ENCODE measurements around the gene KCNQ4. TPM values are rescaled to one million over a fixed set of nuclear protein-coding genes. Genes with fewer than 3 reads are reported as not detected.

The KCNQ4 gene
- total and polyA plus RNA-seq, 2 donors: 2.0 to 13.1 TPM

GRCh38 chr1:40857737-40858136 is 74.2 kb downstream of the KCNQ4 start:
- Histone ChIP-seq H3K4me1 (ENCODE audit: insufficient read depth) (no peaks in the 10 kb centered on the region), H3K4me3 (ENCODE audit: low read depth, low read length) (no peak overlapping the region), H3K27ac (ENCODE audit: low read depth) (no peak overlapping the region), H3K36me3 (ENCODE audit: insufficient read depth) (no peaks in the 10 kb centered on the region)
- DNase-seq (ENCODE audit: extremely low spot score): no peak
- WGBS: 90% methylated on average over 2 of the region's 2 CpGs

GRCh38 chr1:40858856-40859416 is 75.3 kb downstream of the KCNQ4 start:
- Histone ChIP-seq H3K4me1 (ENCODE audit: insufficient read depth) (no peaks in the 10 kb centered on the region), H3K36me3 (ENCODE audit: insufficient read depth) (no peaks in the 10 kb centered on the region), H3K4me3 (ENCODE audit: low read depth, low read length) (no peak overlapping the region), H3K27ac (ENCODE audit: low read depth) (no peak overlapping the region)
- 80% methylated on average over 4 of the region's 4 CpGs for WGBS
- DNase-seq (ENCODE audit: extremely low spot score): no peak

- Histone ChIP-seq H3K36me3 (ENCODE audit: insufficient read depth) (no peaks in the 10 kb centered on the region), H3K4me1 (ENCODE audit: insufficient read depth) (no peaks in the 10 kb centered on the region), H3K27ac (ENCODE audit: low read depth) (no peak overlapping the region), H3K4me3 (ENCODE audit: low read depth, low read length) (peak overlapping the region; percentile 72)
- no peak for DNase-seq (ENCODE audit: extremely low spot score)
- WGBS: 31% methylated on average over 10 of the region's 10 CpGs
Measured at GRCh38 chr1:40860706-40861223, 77.2 kb downstream of the KCNQ4 start.

GRCh38 chr1:40861224-40862003 is 77.8 kb downstream of the KCNQ4 start:
- no peak for DNase-seq (ENCODE audit: extremely low spot score)
- Histone ChIP-seq H3K36me3 (ENCODE audit: insufficient read depth) (no peaks in the 10 kb centered on the region), H3K4me3 (ENCODE audit: low read depth, low read length) (peak overlapping the region; percentile 72), H3K4me1 (ENCODE audit: insufficient read depth) (no peaks in the 10 kb centered on the region), H3K27ac (ENCODE audit: low read depth) (peak overlapping the region; percentile 30)
- 2% methylated on average over 98 of the region's 98 CpGs for WGBS

- WGBS: 4% methylated on average over 75 of the region's 75 CpGs
Measured at GRCh38 chr1:40862008-40862863, 78.6 kb downstream of the KCNQ4 start, which contains the start of gene CITED4. CITED4 (minus strand) TSS chr1:40862363; CDS start chr1:40862127, 236 bp downstream.

GRCh38 chr1:40868051-40868723 is 84.6 kb downstream of the KCNQ4 start:
- no peak overlapping the region for H3K27ac ChIP-seq (ENCODE audit: low read depth)
- H3K36me3 ChIP-seq (ENCODE audit: insufficient read depth): no peaks in the 10 kb centered on the region
- H3K4me3 ChIP-seq (ENCODE audit: low read depth, low read length): no peak overlapping the region
- no peaks in the 10 kb centered on the region for H3K4me1 ChIP-seq (ENCODE audit: insufficient read depth)
- WGBS: 86% methylated on average over 4 of the region's 4 CpGs
- no peak for DNase-seq (ENCODE audit: extremely low spot score)

More at GRCh38 chr1:40862008-40862863, 78.6 kb downstream of the KCNQ4 start, which contains the start of gene CITED4:
- Histone ChIP-seq H3K4me3 (ENCODE audit: low read depth, low read length) (peak within 1 kb of the TSS; percentile 72), H3K4me1 (ENCODE audit: insufficient read depth) (no peaks in the 10 kb centered on the region), H3K36me3 (ENCODE audit: insufficient read depth) (no peaks in the 10 kb centered on the region), H3K27ac (ENCODE audit: low read depth) (peak within 1 kb of the TSS; percentile 41)
- DNase-seq (ENCODE audit: extremely low spot score): peak; percentile 79

- no peak for DNase-seq (ENCODE audit: extremely low spot score)
- no peak overlapping the region for H3K4me3 ChIP-seq (ENCODE audit: low read depth, low read length)
- no peaks in the 10 kb centered on the region for H3K4me1 ChIP-seq (ENCODE audit: insufficient read depth)
- H3K36me3 ChIP-seq (ENCODE audit: insufficient read depth): no peaks in the 10 kb centered on the region
- no peak overlapping the region for H3K27ac ChIP-seq (ENCODE audit: low read depth)
- WGBS: 87% methylated on average over 2 of the region's 2 CpGs
Measured at GRCh38 chr1:40870135-40870728, 86.6 kb downstream of the KCNQ4 start.

- WGBS: 64% methylated on average over 3 of the region's 3 CpGs
- DNase-seq (ENCODE audit: extremely low spot score): no peak
- Histone ChIP-seq H3K4me3 (ENCODE audit: low read depth, low read length) (no peak overlapping the region), H3K4me1 (ENCODE audit: insufficient read depth) (no peaks in the 10 kb centered on the region), H3K36me3 (ENCODE audit: insufficient read depth) (no peaks in the 10 kb centered on the region), H3K27ac (ENCODE audit: low read depth) (no peak overlapping the region)
Measured at GRCh38 chr1:40872276-40872675, 88.7 kb downstream of the KCNQ4 start.

- 95% methylated on average over 7 of the region's 7 CpGs for WGBS
- Histone ChIP-seq H3K27ac (ENCODE audit: low read depth) (no peak overlapping the region), H3K36me3 (ENCODE audit: insufficient read depth) (no peaks in the 10 kb centered on the region), H3K4me3 (ENCODE audit: low read depth, low read length) (no peak overlapping the region), H3K4me1 (ENCODE audit: insufficient read depth) (no peaks in the 10 kb centered on the region)
- DNase-seq (ENCODE audit: extremely low spot score): no peak
Measured at GRCh38 chr1:40873863-40874472, 90.4 kb downstream of the KCNQ4 start.

GRCh38 chr1:40876436-40876761 is 92.8 kb downstream of the KCNQ4 start:
- Histone ChIP-seq H3K27ac (ENCODE audit: low read depth) (no peak overlapping the region), H3K4me3 (ENCODE audit: low read depth, low read length) (no peak overlapping the region), H3K36me3 (ENCODE audit: insufficient read depth) (no peaks in the 10 kb centered on the region), H3K4me1 (ENCODE audit: insufficient read depth) (no peaks in the 10 kb centered on the region)
- WGBS: 91% methylated on average over 2 of the region's 2 CpGs
- no peak for DNase-seq (ENCODE audit: extremely low spot score)

GRCh38 chr1:40876891-40877290 is 93.3 kb downstream of the KCNQ4 start:
- Histone ChIP-seq H3K27ac (ENCODE audit: low read depth) (no peak overlapping the region), H3K4me3 (ENCODE audit: low read depth, low read length) (no peak overlapping the region), H3K36me3 (ENCODE audit: insufficient read depth) (no peaks in the 10 kb centered on the region), H3K4me1 (ENCODE audit: insufficient read depth) (no peaks in the 10 kb centered on the region)
- 93% methylated on average over 1 of the region's 1 CpG for WGBS
- no peak for DNase-seq (ENCODE audit: extremely low spot score)

GRCh38 chr1:40877698-40878097 is 94.1 kb downstream of the KCNQ4 start:
- DNase-seq (ENCODE audit: extremely low spot score): no peak
- Histone ChIP-seq H3K4me3 (ENCODE audit: low read depth, low read length) (no peak overlapping the region), H3K27ac (ENCODE audit: low read depth) (no peak overlapping the region), H3K36me3 (ENCODE audit: insufficient read depth) (no peaks in the 10 kb centered on the region), H3K4me1 (ENCODE audit: insufficient read depth) (no peaks in the 10 kb centered on the region)
- 30% methylated on average over 4 of the region's 4 CpGs for WGBS
